Esophagus mucosa (tissue), 1 donor: ENCODE results near the gene XPO6. TPM values are rescaled to one million over a fixed set of nuclear protein-coding genes. Genes with fewer than 3 reads are reported as not detected.
A peak's percentile ranks its signal among the peaks of the same experiment; 100 is the strongest.
"Not testable (repeated sequence)": the region's sequence is repeated elsewhere in the genome, so short reads cannot be mapped to it uniquely, and the experiment has no call there.

Experiments used
- ATAC-seq: fragments of 200-7000 bp; cut with Tn5 transposase; one replicate; pipeline ENCODE4 v1.9.1; 2020
- total RNA-seq: library from RNA; stranded (reverse); gene quantifications from one replicate; pipeline ENCODE4 v1.2.4, GENCODE V29; 2023
- donor health status: DM: yes; HTN: yes; CAD: no.

Gene XPO6
- total RNA-seq, 1 donor from 2014 or later = 82.7 TPM

DNA sequence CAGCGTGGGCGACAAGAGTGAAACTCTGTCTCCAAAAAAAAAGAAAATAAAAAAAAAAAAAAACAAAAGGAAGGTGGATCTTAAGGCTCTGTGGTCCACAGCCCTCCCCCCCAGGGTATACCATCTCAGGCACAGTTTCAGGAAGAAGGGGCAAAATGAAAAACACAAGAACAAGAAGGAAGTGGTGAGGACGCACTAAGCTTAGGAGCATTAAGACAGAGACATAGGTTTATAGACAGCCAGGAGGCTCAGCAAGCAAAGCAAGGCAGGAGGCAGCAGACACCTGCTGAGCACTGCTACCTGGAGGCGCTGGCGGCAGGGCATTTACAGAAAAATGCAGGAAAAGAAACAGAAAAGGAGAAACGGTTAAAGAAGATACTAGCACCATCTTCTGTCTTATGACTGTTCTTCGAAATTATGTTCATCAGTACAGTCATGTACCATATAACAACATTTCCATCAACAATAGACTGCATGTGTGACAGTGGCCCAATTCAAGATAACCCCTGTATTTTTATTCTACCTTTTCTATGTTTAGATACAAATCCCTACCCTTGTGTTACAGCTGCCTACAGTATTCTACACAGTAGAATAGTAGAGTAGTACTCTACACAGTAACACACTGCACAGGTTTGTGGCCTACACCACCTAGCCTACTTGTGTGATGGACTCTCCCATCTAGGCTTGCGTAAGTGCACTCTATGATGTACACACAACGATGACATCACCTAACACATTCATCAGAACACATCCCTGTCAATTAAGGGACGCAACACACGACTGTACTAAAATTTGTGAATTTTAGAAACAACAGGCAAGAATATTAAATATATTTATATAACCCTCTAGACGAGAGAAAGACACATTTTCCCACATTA, 62.5 kb downstream of the XPO6 start:
- peak; percentile 62 for ATAC-seq

DNA sequence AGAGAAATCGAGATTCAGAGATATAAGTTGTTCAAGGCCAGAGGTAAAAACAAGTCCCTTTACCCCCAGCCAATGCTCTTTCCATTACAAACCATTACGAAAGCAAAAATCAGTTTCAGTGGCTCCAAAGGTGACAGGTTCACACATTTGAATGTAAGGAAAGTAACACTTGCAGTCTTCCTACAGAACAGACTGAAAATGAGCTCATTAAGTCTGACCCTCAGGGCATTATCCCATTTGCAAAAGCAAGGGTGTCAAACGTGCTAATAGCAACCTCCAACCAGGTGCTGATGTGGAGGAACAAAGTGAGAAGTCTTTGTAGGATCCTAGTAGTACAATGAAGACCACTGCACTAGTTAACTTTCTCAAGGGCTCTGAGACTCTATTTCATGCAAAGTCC, 65.2 kb downstream of the XPO6 start:
- no peak for ATAC-seq

GRCh38 chr16:28145796-28146195, 66.0 kb downstream of the XPO6 start:
- no peak for ATAC-seq

- peak; percentile 84 for ATAC-seq
These were observed 70.8 kb downstream of the XPO6 start for GRCh38 chr16:28140788-28141618.

- no peak for ATAC-seq
These were observed 72.2 kb downstream of the XPO6 start for GRCh38 chr16:28139530-28139929.

DNA sequence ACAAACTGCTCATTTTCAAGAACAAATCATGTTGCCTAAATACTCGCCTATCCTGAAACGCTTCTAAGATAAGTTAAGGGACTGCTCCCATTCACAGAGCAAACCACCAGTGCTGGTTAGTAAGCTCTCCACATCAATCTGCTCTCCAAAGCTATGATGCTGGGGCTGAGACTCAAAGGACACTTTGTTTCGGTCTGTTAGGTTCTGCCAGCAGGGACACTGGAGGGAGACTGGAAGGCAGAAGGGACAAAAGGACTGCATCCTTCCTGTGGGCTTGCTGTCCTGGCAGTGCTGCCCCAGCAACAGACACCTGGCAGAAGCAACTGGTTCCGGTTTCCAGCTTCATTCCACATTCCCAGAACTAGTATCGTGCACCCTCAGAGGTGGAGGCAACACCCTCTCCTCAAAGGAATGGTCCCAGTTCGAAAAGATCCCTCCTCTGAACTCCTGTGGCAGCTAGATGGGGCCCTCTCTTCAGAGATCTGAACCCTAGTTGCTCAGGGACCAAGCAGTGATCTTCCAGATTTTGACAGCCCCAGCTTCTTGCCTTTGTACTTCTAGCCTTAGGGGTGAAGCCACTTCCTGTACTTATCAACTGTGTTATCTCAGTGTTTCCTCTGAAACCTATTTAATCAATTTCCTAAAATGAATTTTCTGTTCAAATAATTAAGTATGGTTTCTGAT, 74.9 kb downstream of the XPO6 start:
- no peak for ATAC-seq

DNA sequence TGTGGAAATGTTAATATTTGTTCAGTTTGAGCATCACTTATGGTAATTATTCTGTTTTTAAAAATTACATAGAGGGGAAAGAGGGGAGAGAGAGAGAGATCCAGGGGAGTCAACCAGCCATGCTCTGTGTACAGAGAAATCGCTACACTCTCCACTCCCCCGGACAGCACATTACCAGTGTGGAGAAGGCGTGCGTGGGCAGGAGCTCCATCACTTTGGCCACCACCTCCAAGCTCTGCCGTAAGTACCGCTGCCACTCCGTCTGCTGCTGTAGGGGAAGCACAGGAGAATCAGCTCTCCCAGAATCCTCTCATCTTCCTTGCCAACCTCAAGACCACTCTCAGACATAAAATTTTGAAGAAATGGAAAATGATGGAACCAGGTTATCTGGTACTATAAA, 78.1 kb downstream of the XPO6 start:
- ATAC-seq = no peak

DNA sequence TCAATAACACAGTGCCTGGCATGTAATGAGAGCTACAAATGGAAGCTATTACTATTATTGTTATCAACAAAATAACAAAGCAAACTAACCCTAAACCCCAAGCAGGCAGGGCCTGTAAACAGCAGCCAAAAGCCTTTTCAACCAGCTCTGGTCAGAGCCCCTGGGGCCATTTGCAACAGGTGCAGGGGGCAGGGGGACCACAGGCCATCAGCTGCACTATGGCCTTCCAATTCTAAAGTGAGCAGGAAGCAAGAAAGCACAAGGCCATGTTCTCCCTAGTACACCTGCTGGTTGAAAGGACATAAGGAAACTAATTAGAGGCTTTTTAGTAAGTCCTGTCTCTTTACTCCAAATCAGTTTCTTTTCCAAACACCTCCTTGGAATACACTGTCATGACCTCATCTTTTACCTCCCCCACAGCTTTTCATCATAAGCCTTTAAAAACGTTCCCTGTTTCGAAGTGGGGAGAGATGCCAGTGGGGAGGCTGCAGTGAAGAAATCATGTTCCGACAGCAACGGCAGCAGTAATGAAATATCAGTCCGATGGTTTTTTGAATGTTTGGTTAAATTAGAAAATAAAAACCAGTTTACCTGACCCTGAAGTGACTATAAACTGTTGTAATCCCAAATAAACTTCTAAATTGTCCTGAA, 79.9 kb downstream of the XPO6 start:
- no peak for ATAC-seq

DNA sequence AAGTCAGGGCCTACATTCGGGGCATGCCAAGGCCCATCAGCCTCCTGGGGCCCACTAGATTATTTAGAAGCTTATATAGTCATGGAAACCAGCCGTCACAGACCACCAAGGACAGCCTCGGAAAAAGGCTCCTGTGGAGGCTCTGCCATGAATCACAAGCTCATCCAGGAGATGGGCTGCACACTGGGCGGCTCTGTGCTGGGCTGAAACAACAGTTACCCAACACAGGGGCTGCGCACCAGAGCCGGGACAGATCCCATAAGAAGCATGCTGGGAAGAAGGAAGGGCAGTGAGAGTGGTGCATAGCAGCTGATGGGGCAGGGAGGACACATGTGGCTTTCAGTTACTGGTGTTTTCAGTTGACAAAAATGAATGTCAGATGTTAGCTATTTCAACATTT, 80.6 kb downstream of the XPO6 start:
- ATAC-seq = no peak

DNA sequence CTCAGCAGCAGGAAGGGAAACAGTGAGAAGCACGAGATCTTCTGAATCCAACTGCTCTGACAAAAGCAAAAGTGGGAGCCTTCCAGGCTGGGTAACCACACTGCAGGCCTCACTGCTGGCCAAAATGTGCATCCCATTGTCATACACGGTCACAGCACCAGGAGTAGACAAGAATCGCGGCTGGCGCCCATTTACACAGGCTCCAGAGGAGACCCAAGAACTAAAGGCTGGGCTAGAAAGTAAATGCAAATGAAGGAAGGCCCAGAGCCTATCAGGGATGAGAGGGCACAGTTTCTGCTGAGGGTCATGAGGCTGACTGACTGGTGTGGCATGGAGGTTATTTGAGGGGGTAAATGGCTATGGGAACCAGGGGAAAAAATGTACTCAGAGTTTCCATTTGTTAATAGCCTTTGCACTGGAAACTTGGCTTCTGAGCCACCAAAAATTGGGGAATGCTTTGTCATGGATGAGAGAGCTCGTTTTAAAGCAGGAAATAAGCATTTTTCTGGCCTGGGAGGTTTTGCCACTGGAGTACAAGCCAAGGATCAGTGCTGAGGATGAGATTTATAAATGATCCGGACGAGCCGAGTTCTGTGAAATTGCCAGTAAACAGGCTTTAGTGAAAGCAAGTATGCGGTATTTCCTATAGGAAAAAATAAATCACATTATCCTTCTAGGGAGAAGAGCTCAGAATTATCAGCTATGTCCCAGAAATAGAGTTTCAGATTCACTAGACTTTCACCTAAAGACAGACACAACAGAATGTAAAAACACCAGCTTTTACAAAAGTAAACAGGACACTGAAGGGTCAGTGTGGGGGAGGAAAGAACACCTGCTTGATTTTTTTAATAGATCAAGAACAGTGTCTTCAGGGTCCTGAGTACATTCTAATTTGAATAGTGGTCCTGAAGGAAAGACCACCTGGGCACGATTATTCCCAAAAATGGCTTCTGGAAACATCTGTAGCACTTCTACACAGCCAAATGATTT, 81.4 kb downstream of the XPO6 start:
- ATAC-seq = no peak

GRCh38 chr16:28126684-28127620, 84.8 kb downstream of the XPO6 start:
- ATAC-seq = no peak

GRCh38 chr16:28125592-28125991, 86.2 kb downstream of the XPO6 start:
- ATAC-seq = no peak

GRCh38 chr16:28121527-28121926, 90.2 kb downstream of the XPO6 start:
- no peak for ATAC-seq

- ATAC-seq = no peak
These were observed 91.0 kb downstream of the XPO6 start for GRCh38 chr16:28120754-28121153.

- ATAC-seq = peak; percentile 33
These were observed 93.1 kb downstream of the XPO6 start for GRCh38 chr16:28118637-28119036.

GRCh38 chr16:28117168-28117565, 94.6 kb downstream of the XPO6 start:
- no peak for ATAC-seq

GRCh38 chr16:28115866-28116265, 95.9 kb downstream of the XPO6 start:
- not testable (repeated sequence) for ATAC-seq

DNA sequence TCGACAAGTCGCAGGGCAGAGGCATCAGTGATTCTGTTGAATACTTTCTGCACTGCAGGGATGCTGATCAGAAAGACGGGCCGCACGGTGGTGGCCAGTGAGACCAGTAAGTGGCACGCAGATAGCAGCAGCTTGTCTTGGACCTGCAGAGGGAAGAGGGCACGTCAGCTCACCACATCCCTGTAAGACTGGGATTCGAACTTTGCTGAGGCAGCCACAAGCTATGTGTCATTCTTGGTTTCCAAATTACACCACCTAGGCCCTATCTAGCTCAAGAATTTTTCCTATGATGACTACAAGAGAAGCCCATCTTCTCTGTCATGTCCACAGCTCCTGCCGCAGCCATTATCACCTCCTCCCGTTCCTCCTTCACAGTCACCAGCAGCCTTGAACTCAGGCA, 98.9 kb downstream of the XPO6 start:
- no peak for ATAC-seq

DNA sequence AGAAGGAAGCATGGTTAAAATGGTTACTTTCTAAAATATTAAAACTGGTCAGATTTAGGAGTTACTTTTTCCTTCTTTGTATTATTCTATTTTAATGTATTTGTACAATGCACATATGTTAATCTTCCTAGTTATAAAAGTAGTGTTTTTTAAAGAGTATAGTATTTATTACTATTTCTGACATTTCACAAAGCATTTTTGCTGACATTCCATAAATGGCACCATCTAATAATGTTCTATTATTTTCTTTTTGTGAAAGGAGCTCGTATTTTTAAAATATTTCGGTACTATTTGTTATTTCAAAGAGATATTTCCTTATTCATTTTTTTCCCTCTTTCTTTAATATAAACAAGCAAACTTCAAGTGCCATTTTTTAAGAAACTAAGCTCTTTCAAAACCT, 100.8 kb downstream of the XPO6 start:
- ATAC-seq = no peak

DNA sequence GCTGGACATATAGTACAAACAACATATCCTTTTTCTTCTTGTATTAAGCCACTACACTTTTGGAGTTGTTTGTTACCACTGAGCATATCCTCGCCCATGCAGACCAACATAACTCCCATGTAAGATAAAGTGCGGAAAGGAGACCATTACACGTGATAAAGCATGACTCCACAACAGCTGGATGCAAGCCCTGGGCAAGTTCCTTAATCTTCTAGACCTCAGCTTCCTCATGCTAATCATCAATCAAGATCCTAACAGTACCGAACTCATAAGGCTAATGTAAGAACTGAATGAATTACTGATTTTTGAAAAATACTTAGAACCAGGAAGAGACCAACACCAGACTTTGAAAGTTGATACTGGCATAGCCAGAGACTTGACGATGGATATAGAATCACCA, 101.3 kb downstream of the XPO6 start:
- no peak for ATAC-seq
